Activated naive CD8-positive, alpha-beta T cell treated with anti-CD3 and anti-CD28 coated beads for 36 hours (primary cell): ENCODE data around the gene UBE2F. TPM values are rescaled to one million over a fixed set of nuclear protein-coding genes. Genes with fewer than 3 reads are reported as not detected.
"Not testable (repeated sequence)": the region's sequence is repeated elsewhere in the genome, so short reads cannot be mapped to it uniquely, and the experiment has no call there.

ENCODE experiments used
- DNase-seq: peaks from one replicate; pipeline ENCODE4 v3.0.0; 2021
- H3K27ac Mint-ChIP-seq: one replicate; pipeline ENCODE4 v1.8.0; 2022; ENCODE audit warnings: mild to moderate bottlenecking, moderate library complexity, mixed read lengths
- H3K27me3 Mint-ChIP-seq: one replicate; pipeline ENCODE4 v1.8.0; 2022; ENCODE audit warnings: mild to moderate bottlenecking, mixed read lengths
- H3K36me3 Mint-ChIP-seq: one replicate; pipeline ENCODE4 v1.8.0; 2021; ENCODE audit warnings: mild to moderate bottlenecking, mixed read lengths
- H3K4me1 Mint-ChIP-seq: one replicate; pipeline ENCODE4 v1.8.0; 2021; ENCODE audit warnings: mixed read lengths
- H3K4me3 Mint-ChIP-seq: one replicate; pipeline ENCODE4 v1.8.0; 2022; ENCODE audit warnings: mild to moderate bottlenecking, moderate library complexity, mixed read lengths
- H3K9me3 Mint-ChIP-seq: one replicate; pipeline ENCODE4 v1.8.0; 2022; ENCODE audit warnings: mixed read lengths
- total RNA-seq, 2 experiments: library from RNA; stranded (reverse); gene quantifications; one replicate each; pipeline ENCODE4 v1.2.3, GENCODE V29; 2021

UBE2F gene
- total RNA-seq, 2 experiments from 2014 or later, result 57.9 to 58.9 TPM

- no peak overlapping the region for H3K27ac Mint-ChIP-seq
- H3K9me3 Mint-ChIP-seq, result no peaks in the 10 kb centered on the region
- no peak for DNase-seq
- H3K36me3 Mint-ChIP-seq, result peaks cover 41% of the 10 kb centered on the region
- peaks cover 39% of the 10 kb centered on the region for H3K4me1 Mint-ChIP-seq
- H3K27me3 Mint-ChIP-seq, result peaks cover 23% of the 10 kb centered on the region
- peak overlapping the region; percentile 83 for H3K4me3 Mint-ChIP-seq
Measured at GRCh38 chr2:238059505-238059904, 92.7 kb downstream of the UBE2F start.

GRCh38 chr2:238060096-238060541 lies 93.3 kb downstream of the UBE2F start:
- H3K4me3 Mint-ChIP-seq, result peak overlapping the region; percentile 83
- H3K36me3 Mint-ChIP-seq, result peaks cover 46% of the 10 kb centered on the region
- no peaks in the 10 kb centered on the region for H3K9me3 Mint-ChIP-seq
- peak overlapping the region; percentile 82 for H3K27ac Mint-ChIP-seq
- no peak for DNase-seq
- peaks cover 40% of the 10 kb centered on the region for H3K4me1 Mint-ChIP-seq
- peaks cover 23% of the 10 kb centered on the region for H3K27me3 Mint-ChIP-seq

- Mint-ChIP-seq H3K4me1 (peaks cover 39% of the 10 kb centered on the region), H3K27me3 (peaks cover 17% of the 10 kb centered on the region), H3K4me3 (peak within 1 kb of the TSS; percentile 83), H3K9me3 (peaks cover 2% of the 10 kb centered on the region), H3K27ac (peak within 1 kb of the TSS; percentile 92), H3K36me3 (peaks cover 51% of the 10 kb centered on the region)
- DNase-seq, result peak; percentile 96
Measured at GRCh38 chr2:238060542-238061314, 93.9 kb downstream of the UBE2F start, which contains the start of gene SCLY. SCLY (plus strand) TSS chr2:238061001; CDS start chr2:238061055, 54 bp downstream.

GRCh38 chr2:238061315-238062202 lies 94.7 kb downstream of the UBE2F start:
- Mint-ChIP-seq H3K27me3 (peaks cover 9% of the 10 kb centered on the region), H3K36me3 (peaks cover 59% of the 10 kb centered on the region), H3K27ac (peak overlapping the region; percentile 92), H3K9me3 (peaks cover 8% of the 10 kb centered on the region), H3K4me3 (peak overlapping the region; percentile 83), H3K4me1 (peaks cover 45% of the 10 kb centered on the region)
- peak; percentile 22 for DNase-seq

GRCh38 chr2:238063414-238064189 lies 96.8 kb downstream of the UBE2F start:
- H3K27me3 Mint-ChIP-seq, result no peaks in the 10 kb centered on the region
- peaks cover 21% of the 10 kb centered on the region for H3K9me3 Mint-ChIP-seq
- peak overlapping the region; percentile 9 for H3K27ac Mint-ChIP-seq
- H3K4me1 Mint-ChIP-seq, result peaks cover 55% of the 10 kb centered on the region
- DNase-seq, result no peak
- H3K4me3 Mint-ChIP-seq, result peak overlapping the region; percentile 83
- peaks cover 78% of the 10 kb centered on the region for H3K36me3 Mint-ChIP-seq

GRCh38 chr2:238064376-238064775 lies 97.6 kb downstream of the UBE2F start:
- DNase-seq, result no peak
- Mint-ChIP-seq H3K4me1 (peaks cover 58% of the 10 kb centered on the region), H3K27ac (peak overlapping the region; percentile 26), H3K4me3 (no peak overlapping the region), H3K27me3 (no peaks in the 10 kb centered on the region), H3K36me3 (peaks cover 79% of the 10 kb centered on the region), H3K9me3 (peaks cover 21% of the 10 kb centered on the region)

- Mint-ChIP-seq H3K4me3 (no peak overlapping the region), H3K4me1 (peaks cover 64% of the 10 kb centered on the region), H3K9me3 (peaks cover 21% of the 10 kb centered on the region), H3K36me3 (peaks cover 83% of the 10 kb centered on the region), H3K27ac (no peak overlapping the region), H3K27me3 (no peaks in the 10 kb centered on the region)
- no peak for DNase-seq
Measured at GRCh38 chr2:238065071-238065846, 98.4 kb downstream of the UBE2F start.

GRCh38 chr2:238066218-238066617 lies 99.4 kb downstream of the UBE2F start:
- no peaks in the 10 kb centered on the region for H3K27me3 Mint-ChIP-seq
- peaks cover 21% of the 10 kb centered on the region for H3K9me3 Mint-ChIP-seq
- peaks cover 86% of the 10 kb centered on the region for H3K36me3 Mint-ChIP-seq
- peak overlapping the region; percentile 29 for H3K4me3 Mint-ChIP-seq
- no peak for DNase-seq
- H3K27ac Mint-ChIP-seq, result peak overlapping the region; percentile 80
- peaks cover 64% of the 10 kb centered on the region for H3K4me1 Mint-ChIP-seq

GRCh38 chr2:238066718-238067117 lies 99.9 kb downstream of the UBE2F start:
- not testable (repeated sequence) for H3K27me3 Mint-ChIP-seq
- peak overlapping the region; percentile 15 for H3K4me3 Mint-ChIP-seq
- peak; percentile 50 for DNase-seq
- peaks cover 86% of the 10 kb centered on the region for H3K36me3 Mint-ChIP-seq
- H3K4me1 Mint-ChIP-seq, result peaks cover 62% of the 10 kb centered on the region
- H3K9me3 Mint-ChIP-seq, result peaks cover 21% of the 10 kb centered on the region
- peak overlapping the region; percentile 80 for H3K27ac Mint-ChIP-seq

- Mint-ChIP-seq H3K36me3 (peaks cover 87% of the 10 kb centered on the region), H3K27ac (peak overlapping the region; percentile 75), H3K27me3 (no peaks in the 10 kb centered on the region), H3K4me1 (peaks cover 57% of the 10 kb centered on the region), H3K4me3 (peak overlapping the region; percentile 11), H3K9me3 (peaks cover 25% of the 10 kb centered on the region)
- DNase-seq, result no peak
Measured at GRCh38 chr2:238067939-238068338, 101.1 kb downstream of the UBE2F start.

GRCh38 chr2:238069021-238069709 lies 102.4 kb downstream of the UBE2F start:
- H3K4me1 Mint-ChIP-seq, result peaks cover 45% of the 10 kb centered on the region
- no peaks in the 10 kb centered on the region for H3K27me3 Mint-ChIP-seq
- no peak for DNase-seq
- peaks cover 85% of the 10 kb centered on the region for H3K36me3 Mint-ChIP-seq
- H3K9me3 Mint-ChIP-seq, result peaks cover 27% of the 10 kb centered on the region
- peak overlapping the region; percentile 59 for H3K4me3 Mint-ChIP-seq
- peak overlapping the region; percentile 91 for H3K27ac Mint-ChIP-seq

GRCh38 chr2:238069877-238070276 lies 103.1 kb downstream of the UBE2F start:
- H3K36me3 Mint-ChIP-seq, result peaks cover 86% of the 10 kb centered on the region
- no peak overlapping the region for H3K4me3 Mint-ChIP-seq
- DNase-seq, result no peak
- H3K27me3 Mint-ChIP-seq, result no peaks in the 10 kb centered on the region
- H3K9me3 Mint-ChIP-seq, result peaks cover 28% of the 10 kb centered on the region
- H3K4me1 Mint-ChIP-seq, result peaks cover 44% of the 10 kb centered on the region
- H3K27ac Mint-ChIP-seq, result peak overlapping the region; percentile 91

- H3K4me1 Mint-ChIP-seq, result peaks cover 15% of the 10 kb centered on the region
- no peaks in the 10 kb centered on the region for H3K27me3 Mint-ChIP-seq
Measured at GRCh38 chr2:238075397-238075796, 108.6 kb downstream of the UBE2F start.

More at GRCh38 chr2:238075397-238075796, 108.6 kb downstream of the UBE2F start:
- no peak overlapping the region for H3K27ac Mint-ChIP-seq
- no peak for DNase-seq
- peaks cover 85% of the 10 kb centered on the region for H3K36me3 Mint-ChIP-seq
- peaks cover 9% of the 10 kb centered on the region for H3K9me3 Mint-ChIP-seq
- H3K4me3 Mint-ChIP-seq, result no peak overlapping the region
